ENCODE measurements around the gene FBLN1. TPM values are rescaled to one million over a fixed set of nuclear protein-coding genes. Genes with fewer than 3 reads are reported as not detected.
"Not testable (repeated sequence)": the region's sequence is repeated elsewhere in the genome, so short reads cannot be mapped to it uniquely, and the experiment has no call there.

Gene FBLN1
- total RNA-seq, 4 donors from 2014 or later: 33.7 to 546 (median 86.3) TPM

GRCh38 chr22:45603619-45604018 is 100.9 kb downstream of the FBLN1 start:
- Histone ChIP-seq H3K9me3 (no peaks in the 10 kb centered on the region), H3K27ac (no peak overlapping the region), H3K4me1 (peaks cover 0 to 63% (median 24%) of the 10 kb centered on the region in 3 donors), H3K27me3 (no peaks in the 10 kb centered on the region), H3K36me3 (peaks cover 0 to 18% (median 0%) of the 10 kb centered on the region in 3 donors), H3K4me3 (no peak overlapping the region)
- TF ChIP-seq POLR2A (IDR thresholded peaks at IDR 0.05) (no peak), CTCF (IDR thresholded peaks at IDR 0.05) (no peak)
- WGBS, 2 donors: 23 to 32% methylated on average over 3 of the region's 3 CpGs
- intact Hi-C loops (cut with DNase I): no loop called here
- DNase-seq: no peak

- DNase-seq; H3K9me3 ChIP-seq; H3K36me3 ChIP-seq; intact Hi-C loops (cut with DNase I); H3K27me3 ChIP-seq; H3K4me3 ChIP-seq: not testable (repeated sequence)
- peaks cover 5 to 35% (median 8%) of the 10 kb centered on the region in 3 donors for H3K4me1 ChIP-seq
- WGBS, 2 donors: 44 to 52% methylated on average over 8 to 10 of the region's 11 CpGs
- peak overlapping the region in 2 of 4 donors; percentile 21 to 26 for H3K27ac ChIP-seq
Observed at GRCh38 chr22:45608045-45608444, 105.4 kb downstream of the FBLN1 start.

- Histone ChIP-seq H3K27ac (peak overlapping the region in 1 of 4 donors; percentile 26), H3K36me3 (no peaks in the 10 kb centered on the region), H3K4me3 (no peak overlapping the region), H3K27me3 (no peaks in the 10 kb centered on the region), H3K4me1 (peaks cover 10 to 35% (median 11%) of the 10 kb centered on the region in 3 donors), H3K9me3 (no peaks in the 10 kb centered on the region)
- TF ChIP-seq CTCF (IDR thresholded peaks at IDR 0.05): no peak
- TF ChIP-seq POLR2A (IDR thresholded peaks at IDR 0.05): no peak
- no peak for DNase-seq
- intact Hi-C loops (cut with DNase I): no loop called here
- WGBS, 2 donors: 49 to 73% methylated on average over 8 of the region's 8 CpGs
Observed at GRCh38 chr22:45608763-45609180, 106.1 kb downstream of the FBLN1 start.

- Histone ChIP-seq H3K4me3 (peak overlapping the region; percentile 0 to 30 (median 17)), H3K36me3 (no peaks in the 10 kb centered on the region), H3K4me1 (peaks cover 10 to 30% (median 11%) of the 10 kb centered on the region in 3 donors), H3K9me3 (no peaks in the 10 kb centered on the region), H3K27me3 (no peaks in the 10 kb centered on the region), H3K27ac (peak overlapping the region; percentile 63 to 87 (median 81))
- 13 to 52% methylated on average over 13 to 14 of the region's 15 CpGs for WGBS, 2 donors
- TF ChIP-seq POLR2A (IDR thresholded peaks at IDR 0.05): no peak
- no peak for TF ChIP-seq CTCF (IDR thresholded peaks at IDR 0.05)
- intact Hi-C loops (cut with DNase I): no loop called here
- DNase-seq: peak; percentile 6
Observed at GRCh38 chr22:45612451-45612901, 109.8 kb downstream of the FBLN1 start.

- intact Hi-C loops (cut with DNase I): no loop called here
- H3K27ac ChIP-seq: peak overlapping the region; percentile 63 to 87 (median 81)
- peak overlapping the region in 3 of 4 donors; percentile 7 to 30 (median 27) for H3K4me3 ChIP-seq
- H3K4me1 ChIP-seq: peaks cover 10 to 30% (median 11%) of the 10 kb centered on the region in 3 donors
- DNase-seq: no peak
- TF ChIP-seq POLR2A (IDR thresholded peaks at IDR 0.05) (no peak), CTCF (IDR thresholded peaks at IDR 0.05) (no peak)
- H3K36me3 ChIP-seq: no peaks in the 10 kb centered on the region
- H3K27me3 ChIP-seq: no peaks in the 10 kb centered on the region
- no peaks in the 10 kb centered on the region for H3K9me3 ChIP-seq
- WGBS, 2 donors: 54 to 67% methylated on average over 5 to 8 of the region's 15 CpGs
Observed at GRCh38 chr22:45612940-45613339, 110.3 kb downstream of the FBLN1 start.

GRCh38 chr22:45615364-45615763 is 112.7 kb downstream of the FBLN1 start:
- no peak for TF ChIP-seq POLR2A (IDR thresholded peaks at IDR 0.05)
- intact Hi-C loops (cut with DNase I): no loop called here
- Histone ChIP-seq H3K36me3 (no peaks in the 10 kb centered on the region), H3K9me3 (no peaks in the 10 kb centered on the region), H3K27me3 (no peaks in the 10 kb centered on the region), H3K4me3 (no peak overlapping the region), H3K4me1 (peaks cover 10 to 27% (median 11%) of the 10 kb centered on the region in 3 donors), H3K27ac (no peak overlapping the region)
- 78 to 89% methylated on average over 3 of the region's 3 CpGs for WGBS, 2 donors
- DNase-seq: no peak
